ENCODE data around the gene UNC79. TPM values are rescaled to one million over a fixed set of nuclear protein-coding genes. Genes with fewer than 3 reads are reported as not detected.

UNC79 gene
- total and polyA plus RNA-seq, 2 donors (not counting 3 experiments of a cell fraction or from before 2014, with no cell fraction given): not detected

GRCh38 chr14:93520053-93520607 lies 89.4 kb downstream of the UNC79 start:
- intact Hi-C loops (cut with micrococcal nuclease): no loop called here
- FAIRE-seq: no peak

More at GRCh38 chr14:93520053-93520607, 89.4 kb downstream of the UNC79 start:
- TF ChIP-seq MYC (IDR thresholded peaks at IDR 0.05; ENCODE audit: low read depth, low read length): no peak
- TF ChIP-seq EZH2 (IDR thresholded peaks at IDR 0.05; ENCODE audit: borderline replicate concordance, low read depth, low read length, severe bottlenecking): no peak
- TF ChIP-seq FOS (IDR thresholded peaks at IDR 0.05; ENCODE audit: borderline replicate concordance, insufficient read depth, low read length): no peak
- TF ChIP-seq MAX (IDR thresholded peaks at IDR 0.05; ENCODE audit: insufficient read depth, insufficient read length): no peak
- no peak for TF ChIP-seq CTCF (IDR thresholded peaks at IDR 0.05; ENCODE audit: extremely low read depth in 1 of 2, insufficient read depth in 1 of 2, low read depth in 1 of 2, low read length in 2 of 2)
- Histone ChIP-seq H3K27ac (ENCODE audit: insufficient read depth, low read depth, low read length) (no peak overlapping the region), H3K9me1 (replicated peaks; ENCODE audit: control insufficient read depth, extremely low read depth, insufficient read depth, low read length) (no peaks in the 10 kb centered on the region), H3K9ac (replicated peaks; ENCODE audit: extremely low read depth, insufficient read depth, low read length) (no peak overlapping the region), H3K4me2 (ENCODE audit: insufficient read depth, low read length) (no peak overlapping the region), H3K79me2 (ENCODE audit: control insufficient read depth, insufficient read depth, low read length) (no peaks in the 10 kb centered on the region), H3K4me1 (ENCODE audit: control insufficient read depth, extremely low read depth, insufficient read depth, low read length) (no peaks in the 10 kb centered on the region), H3K36me3 (ENCODE audit: control insufficient read depth in 2 of 2, extremely low read depth in 1 of 2, insufficient read depth in 2 of 2, low read length in 2 of 2) (no peaks in the 10 kb centered on the region), H2AFZ (ENCODE audit: low read depth, low read length) (no peak overlapping the region), H3K9me3 (replicated peaks; ENCODE audit: control insufficient read depth, insufficient read depth, low read length) (no peaks in the 10 kb centered on the region), H4K20me1 (replicated peaks; ENCODE audit: control insufficient read depth, extremely low read depth, insufficient read depth, low read length) (no peaks in the 10 kb centered on the region), H3K27me3 (ENCODE audit: control insufficient read depth in 2 of 2, insufficient read depth in 2 of 2, low read length in 2 of 2) (no peaks in the 10 kb centered on the region), H3K4me3 (replicated peaks in 1 of 3; ENCODE audit: insufficient read depth in 1 of 3, low read depth in 1 of 3, low read length in 3 of 3) (no peak overlapping the region)
- dilution Hi-C loops (cut with MboI; ENCODE audit: extremely low pct_ligation_motif_present, low sequenced_read_pairs): no loop called here
- no peak for DNase-seq (ENCODE audit: low read depth, low spot score)
- ChIA-PET POLR2A (no interaction called here), CTCF (no interaction called here)
- no TSS peak for BruUV-seq (replicated peaks)

Measured in endothelial cell of umbilical vein (primary cell).